Measurements from ENCODE around the gene RABGEF1. TPM values are rescaled to one million over a fixed set of nuclear protein-coding genes. Genes with fewer than 3 reads are reported as not detected.
"Not testable (repeated sequence)": the region's sequence is repeated elsewhere in the genome, so short reads cannot be mapped to it uniquely, and the experiment has no call there.

Gene RABGEF1
- 26.5 and 36.5 TPM in 2 replicates for total RNA-seq (ENCODE audit: low replicate concordance)

GRCh38 chr7:66740302-66740979, at the start of gene RABGEF1:
RABGEF1 (plus strand) TSS chr7:66740733; CDS start chr7:66771900, 31,167 bp downstream.
- TF ChIP-seq EZH2phosphoT487 (IDR thresholded peaks at IDR 0.05) (peak; percentile 26), CTCF (IDR thresholded peaks at IDR 0.05) (no peak), EZH2 (IDR thresholded peaks at IDR 0.05) (no peak)
- peak within 1 kb of the TSS; percentile 90 for H3K4me3 ChIP-seq
- peak within 1 kb of the TSS; percentile 84 for H3K4me2 ChIP-seq
- peaks cover 3% of the 10 kb centered on the region for H3K9me3 ChIP-seq (ENCODE audit: low read depth)
- H3K79me2 ChIP-seq (ENCODE audit: low read depth) = peaks cover 56% of the 10 kb centered on the region
- peaks cover 19% of the 10 kb centered on the region for H4K20me1 ChIP-seq (ENCODE audit: low read depth)
- H3K36me3 ChIP-seq = no peaks in the 10 kb centered on the region
- Mint-ChIP-seq H3K27me3 (ENCODE audit: insufficient read depth, low read depth) (peaks cover 9% of the 10 kb centered on the region), H3K4me3 (peak within 1 kb of the TSS; percentile 93), H3K4me1 (peaks cover 13% of the 10 kb centered on the region), H3K27ac (peak within 1 kb of the TSS; percentile 74), H3K36me3 (peaks cover 19% of the 10 kb centered on the region), H3K9me3 (peaks cover 10% of the 10 kb centered on the region)
- peaks cover 13% of the 10 kb centered on the region for H3F3A ChIP-seq (ENCODE audit: low read depth)
- DNase-seq (ENCODE audit: low spot score) = peak; percentile 98
- H3K9ac ChIP-seq = peak within 1 kb of the TSS; percentile 80
- peak within 1 kb of the TSS; percentile 86 for H3K27ac ChIP-seq
- H2AFZ ChIP-seq (replicated peaks) = peak within 1 kb of the TSS; percentile 77
- H3K27me3 ChIP-seq = no peaks in the 10 kb centered on the region
- H3K4me1 ChIP-seq = peaks cover 3% of the 10 kb centered on the region

- H3K9me3 Mint-ChIP-seq = peaks cover 2% of the 10 kb centered on the region
- Histone ChIP-seq H3K27me3 (no peaks in the 10 kb centered on the region), H3K9me3 (ENCODE audit: low read depth) (no peaks in the 10 kb centered on the region), H3K36me3 (no peaks in the 10 kb centered on the region), H3K79me2 (ENCODE audit: low read depth) (peaks cover 19% of the 10 kb centered on the region), H3K27ac (no peak overlapping the region), H3K9ac (no peak overlapping the region), H3K4me3 (no peak overlapping the region), H3K4me2 (no peak overlapping the region), H3K4me1 (peaks cover 7% of the 10 kb centered on the region), H4K20me1 (ENCODE audit: low read depth) (peaks cover 18% of the 10 kb centered on the region), H2AFZ (replicated peaks) (no peak overlapping the region), H3F3A (ENCODE audit: low read depth) (no peaks in the 10 kb centered on the region)
- no peak for TF ChIP-seq CTCF (IDR thresholded peaks at IDR 0.05)
- TF ChIP-seq EZH2 (IDR thresholded peaks at IDR 0.05) = no peak
- TF ChIP-seq EZH2phosphoT487 (IDR thresholded peaks at IDR 0.05) = no peak
- no peak for DNase-seq (ENCODE audit: low spot score)
- H3K36me3 Mint-ChIP-seq = peaks cover 8% of the 10 kb centered on the region
- peaks cover 3% of the 10 kb centered on the region for H3K27me3 Mint-ChIP-seq (ENCODE audit: insufficient read depth, low read depth)
- H3K4me1 Mint-ChIP-seq = peaks cover 8% of the 10 kb centered on the region
- H3K4me3 Mint-ChIP-seq = no peak overlapping the region
- no peak overlapping the region for H3K27ac Mint-ChIP-seq
Measured at GRCh38 chr7:66693331-66693730, 47.2 kb upstream of the RABGEF1 start.

GRCh38 chr7:66694286-66694685, 46.2 kb upstream of the RABGEF1 start:
- peaks cover 6% of the 10 kb centered on the region for H3K36me3 Mint-ChIP-seq
- peaks cover 7% of the 10 kb centered on the region for H3K4me1 ChIP-seq
- DNase-seq (ENCODE audit: low spot score) = no peak
- H3K4me1 Mint-ChIP-seq = peaks cover 8% of the 10 kb centered on the region
- H3K9me3 Mint-ChIP-seq = no peaks in the 10 kb centered on the region
- H3K27ac Mint-ChIP-seq = no peak overlapping the region
- no peaks in the 10 kb centered on the region for H3K9me3 ChIP-seq (ENCODE audit: low read depth)
- H3K27ac ChIP-seq = no peak overlapping the region
- H4K20me1 ChIP-seq (ENCODE audit: low read depth) = peaks cover 18% of the 10 kb centered on the region
- H3K27me3 ChIP-seq = no peaks in the 10 kb centered on the region
- peaks cover 3% of the 10 kb centered on the region for H3K27me3 Mint-ChIP-seq (ENCODE audit: insufficient read depth, low read depth)
- no peak overlapping the region for H3K4me2 ChIP-seq
- no peak overlapping the region for H3K9ac ChIP-seq
- H3K4me3 ChIP-seq = no peak overlapping the region
- H3K4me3 Mint-ChIP-seq = no peak overlapping the region
- no peak overlapping the region for H2AFZ ChIP-seq (replicated peaks)
- no peaks in the 10 kb centered on the region for H3K36me3 ChIP-seq
- H3F3A ChIP-seq (ENCODE audit: low read depth) = no peaks in the 10 kb centered on the region
- TF ChIP-seq CTCF (IDR thresholded peaks at IDR 0.05) = no peak
- TF ChIP-seq EZH2phosphoT487 (IDR thresholded peaks at IDR 0.05) = no peak
- TF ChIP-seq EZH2 (IDR thresholded peaks at IDR 0.05) = no peak
- peaks cover 10% of the 10 kb centered on the region for H3K79me2 ChIP-seq (ENCODE audit: low read depth)

- not testable (repeated sequence) for H3K27ac Mint-ChIP-seq
Measured at GRCh38 chr7:66695417-66695816, 45.1 kb upstream of the RABGEF1 start.

GRCh38 chr7:66696134-66696533, 44.4 kb upstream of the RABGEF1 start:
- H3K4me1 Mint-ChIP-seq; H3K4me3 ChIP-seq; H3K36me3 Mint-ChIP-seq; H3K36me3 ChIP-seq; H3K9me3 Mint-ChIP-seq; H3K4me2 ChIP-seq; H3K4me1 ChIP-seq; H3F3A ChIP-seq (ENCODE audit: low read depth); H3K9me3 ChIP-seq (ENCODE audit: low read depth); H3K27ac Mint-ChIP-seq; H3K9ac ChIP-seq; H3K27ac ChIP-seq; H2AFZ ChIP-seq (replicated peaks); DNase-seq (ENCODE audit: low spot score); H3K27me3 Mint-ChIP-seq (ENCODE audit: insufficient read depth, low read depth); H3K27me3 ChIP-seq; H3K79me2 ChIP-seq (ENCODE audit: low read depth); H3K4me3 Mint-ChIP-seq: not testable (repeated sequence)
- H4K20me1 ChIP-seq (ENCODE audit: low read depth) = peaks cover 24% of the 10 kb centered on the region

More at GRCh38 chr7:66695417-66695816, 45.1 kb upstream of the RABGEF1 start:
- H2AFZ ChIP-seq (replicated peaks); H3K4me1 Mint-ChIP-seq; DNase-seq (ENCODE audit: low spot score); H3F3A ChIP-seq (ENCODE audit: low read depth); H3K36me3 Mint-ChIP-seq; H3K27me3 Mint-ChIP-seq (ENCODE audit: insufficient read depth, low read depth); H3K27me3 ChIP-seq; H3K4me2 ChIP-seq; H3K36me3 ChIP-seq; H3K4me3 ChIP-seq; H3K4me3 Mint-ChIP-seq; H3K9ac ChIP-seq; H3K27ac ChIP-seq; H3K79me2 ChIP-seq (ENCODE audit: low read depth); H3K9me3 ChIP-seq (ENCODE audit: low read depth); H3K4me1 ChIP-seq; H3K9me3 Mint-ChIP-seq: not testable (repeated sequence)
- H4K20me1 ChIP-seq (ENCODE audit: low read depth) = peaks cover 24% of the 10 kb centered on the region

Data from neural progenitor cell (in vitro differentiated cells).